Type B pancreatic cell (in vitro differentiated cells): ENCODE measurements around the gene DENND6B. TPM values are rescaled to one million over a fixed set of nuclear protein-coding genes. Genes with fewer than 3 reads are reported as not detected.

Experiments used
- DNase-seq: peaks from one replicate; pipeline ENCODE4 v3.0.0; 2021; ENCODE audit warnings: mixed read lengths; ENCODE audit not compliant: unreplicated experiment; ENCODE audit errors: extremely low spot score
- H3K27ac Mint-ChIP-seq: 2 replicates; pipeline ENCODE4 v1.8.0; 2021; ENCODE audit warnings: mild to moderate bottlenecking, mixed read lengths
- H3K27me3 Mint-ChIP-seq: 2 replicates; pipeline ENCODE4 v1.8.0; 2021; ENCODE audit warnings: mixed read lengths
- H3K36me3 Mint-ChIP-seq: 2 replicates; pipeline ENCODE4 v1.8.0; 2021; ENCODE audit warnings: mixed read lengths
- H3K4me1 Mint-ChIP-seq: one replicate; pipeline ENCODE4 v1.8.0; 2021; ENCODE audit warnings: mixed read lengths; ENCODE audit not compliant: unreplicated experiment
- H3K4me3 Mint-ChIP-seq: 2 replicates; pipeline ENCODE4 v1.8.0; 2021; ENCODE audit warnings: mild to moderate bottlenecking, mixed read lengths
- H3K9me3 Mint-ChIP-seq: 2 replicates; pipeline ENCODE4 v1.8.0; 2021; ENCODE audit warnings: mixed read lengths
- total RNA-seq: library from RNA; stranded (reverse); gene quantifications from 2 replicates; pipeline ENCODE4 v1.2.1, GENCODE V29; 2021; ENCODE audit warnings: low replicate concordance
- TF ChIP-seq, protein P1 (sequence below): fragments of 200-600 bp; sonication (generic); conservative IDR thresholded peaks from 2 replicates; pipeline ENCODE4 v1.5.0; 2021; ENCODE audit warnings: antibody characterized with exemption, mild to moderate bottlenecking

The DENND6B gene
- total RNA-seq, 1 donor from 2014 or later: 25.6 TPM

GRCh38 chr22:50312371-50312770 is 14.4 kb downstream of the DENND6B start:
- DNase-seq: no peak
- Mint-ChIP-seq H3K27me3 (no peaks in the 10 kb centered on the region), H3K4me1 (peaks cover 5% of the 10 kb centered on the region), H3K9me3 (no peaks in the 10 kb centered on the region), H3K4me3 (no peak overlapping the region), H3K27ac (no peak overlapping the region), H3K36me3 (no peaks in the 10 kb centered on the region)
- TF ChIP-seq, protein P1, sequence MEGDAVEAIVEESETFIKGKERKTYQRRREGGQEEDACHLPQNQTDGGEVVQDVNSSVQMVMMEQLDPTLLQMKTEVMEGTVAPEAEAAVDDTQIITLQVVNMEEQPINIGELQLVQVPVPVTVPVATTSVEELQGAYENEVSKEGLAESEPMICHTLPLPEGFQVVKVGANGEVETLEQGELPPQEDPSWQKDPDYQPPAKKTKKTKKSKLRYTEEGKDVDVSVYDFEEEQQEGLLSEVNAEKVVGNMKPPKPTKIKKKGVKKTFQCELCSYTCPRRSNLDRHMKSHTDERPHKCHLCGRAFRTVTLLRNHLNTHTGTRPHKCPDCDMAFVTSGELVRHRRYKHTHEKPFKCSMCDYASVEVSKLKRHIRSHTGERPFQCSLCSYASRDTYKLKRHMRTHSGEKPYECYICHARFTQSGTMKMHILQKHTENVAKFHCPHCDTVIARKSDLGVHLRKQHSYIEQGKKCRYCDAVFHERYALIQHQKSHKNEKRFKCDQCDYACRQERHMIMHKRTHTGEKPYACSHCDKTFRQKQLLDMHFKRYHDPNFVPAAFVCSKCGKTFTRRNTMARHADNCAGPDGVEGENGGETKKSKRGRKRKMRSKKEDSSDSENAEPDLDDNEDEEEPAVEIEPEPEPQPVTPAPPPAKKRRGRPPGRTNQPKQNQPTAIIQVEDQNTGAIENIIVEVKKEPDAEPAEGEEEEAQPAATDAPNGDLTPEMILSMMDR: no peak

GRCh38 chr22:50311606-50312351 is 15.0 kb downstream of the DENND6B start:
- Mint-ChIP-seq H3K4me1 (peaks cover 5% of the 10 kb centered on the region), H3K27me3 (no peaks in the 10 kb centered on the region), H3K9me3 (no peaks in the 10 kb centered on the region), H3K27ac (no peak overlapping the region), H3K36me3 (no peaks in the 10 kb centered on the region), H3K4me3 (no peak overlapping the region)
- no peak for DNase-seq
- TF ChIP-seq, protein P1: no peak

DNA sequence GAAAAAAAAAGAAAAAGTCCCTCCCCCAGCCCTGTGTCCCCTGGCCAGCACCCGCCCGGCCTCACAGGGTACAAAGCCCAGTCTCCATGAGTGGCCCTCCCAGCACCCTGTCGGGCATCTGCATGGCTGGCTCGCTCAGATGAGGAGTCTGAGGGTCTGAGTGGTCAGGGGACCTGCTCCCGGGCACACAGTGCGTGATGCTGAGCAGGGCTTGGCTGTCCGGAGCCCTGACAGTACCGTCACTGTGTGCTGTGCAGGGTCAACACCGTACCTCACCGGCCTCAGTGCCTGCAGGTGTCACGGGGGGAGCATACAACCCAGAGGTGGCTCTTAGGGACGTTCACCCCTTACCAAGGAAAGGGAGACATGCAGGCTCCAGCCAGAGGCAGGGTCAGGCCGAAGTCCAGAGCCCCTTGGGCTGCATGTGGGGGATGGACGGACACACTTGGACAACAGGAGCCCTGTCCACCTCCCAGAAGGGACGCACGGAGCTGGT is 15.8 kb downstream of the DENND6B start:
- H3K4me3 Mint-ChIP-seq: no peak overlapping the region
- H3K4me1 Mint-ChIP-seq: peaks cover 9% of the 10 kb centered on the region
- TF ChIP-seq, protein P1: no peak
- H3K36me3 Mint-ChIP-seq: peaks cover under 1% of the 10 kb centered on the region
- H3K9me3 Mint-ChIP-seq: no peaks in the 10 kb centered on the region
- no peaks in the 10 kb centered on the region for H3K27me3 Mint-ChIP-seq
- no peak for DNase-seq
- no peak overlapping the region for H3K27ac Mint-ChIP-seq

DNA sequence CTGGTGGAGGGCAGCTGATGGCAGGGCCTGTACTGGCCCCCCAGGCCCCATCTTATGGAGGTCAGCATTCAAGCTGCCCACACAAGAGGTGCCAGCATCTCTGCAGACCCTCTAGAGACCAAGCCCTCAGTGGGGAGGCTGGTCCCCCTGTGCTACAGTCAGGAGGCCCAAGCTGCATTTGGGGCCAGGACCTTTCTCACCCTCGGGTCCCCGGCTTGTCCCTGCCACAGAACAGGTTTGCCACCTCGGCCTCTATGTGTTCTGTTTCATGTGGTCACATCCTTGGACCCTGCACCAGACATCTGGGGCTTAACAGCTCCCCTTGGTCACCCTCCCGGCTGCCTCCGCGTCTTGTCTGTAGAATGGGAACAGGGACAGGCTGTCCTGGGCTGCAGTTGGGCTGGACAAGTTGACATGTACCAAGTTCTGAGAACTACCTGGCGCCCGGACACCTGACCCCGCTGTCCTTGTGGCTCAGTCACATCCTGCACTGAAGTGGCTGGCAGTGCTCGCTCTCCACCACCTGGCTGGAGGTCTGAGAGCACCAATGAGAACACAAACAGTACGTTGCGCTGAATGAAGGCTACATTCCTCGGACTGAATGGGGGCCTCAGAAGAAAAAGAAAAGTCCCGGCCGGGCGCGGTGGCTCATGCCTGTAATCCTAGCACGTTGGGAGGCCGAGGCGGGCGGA is 16.6 kb downstream of the DENND6B start:
- Mint-ChIP-seq H3K4me1 (peaks cover 13% of the 10 kb centered on the region), H3K4me3 (peak overlapping the region; percentile 45), H3K36me3 (peaks cover 4% of the 10 kb centered on the region), H3K27ac (peak overlapping the region; percentile 50), H3K27me3 (no peaks in the 10 kb centered on the region), H3K9me3 (no peaks in the 10 kb centered on the region)
- no peak for DNase-seq
- TF ChIP-seq, protein P1: no peak

GRCh38 chr22:50309601-50309991 is 17.2 kb downstream of the DENND6B start:
- H3K4me1 Mint-ChIP-seq: peaks cover 13% of the 10 kb centered on the region
- no peaks in the 10 kb centered on the region for H3K27me3 Mint-ChIP-seq
- peaks cover 4% of the 10 kb centered on the region for H3K36me3 Mint-ChIP-seq
- no peak overlapping the region for H3K4me3 Mint-ChIP-seq
- peak overlapping the region; percentile 92 for H3K27ac Mint-ChIP-seq
- no peak for DNase-seq
- H3K9me3 Mint-ChIP-seq: no peaks in the 10 kb centered on the region
- TF ChIP-seq, protein P1: no peak
